RWPE2 (cell line): ENCODE measurements around the gene RAB3IL1.
A peak's percentile ranks its signal among the peaks of the same experiment; 100 is the strongest.

ENCODE experiments used
- ATAC-seq: fragments of 200-7000 bp; cut with Tn5 transposase; 3 replicates; pipeline ENCODE4 v1.9.1; 2021; ENCODE audit warnings: low read depth
- DNase-seq: peaks from one replicate; pipeline ENCODE4 v3.0.0-alpha.2; 2020; ENCODE audit warnings: low spot score
- H3K27ac ChIP-seq: fragments of 450-650 bp; 2 replicates; pipeline ENCODE4 v1.5.1; 2017; ENCODE audit warnings: mild to moderate bottlenecking; ENCODE audit not compliant: poor library complexity, severe bottlenecking
- H3K27me3 ChIP-seq: fragments of 250-450 bp; sonication (Bioruptor Pico); 2 replicates; pipeline ENCODE4 v1.5.1; 2021; ENCODE audit warnings: mild to moderate bottlenecking, moderate library complexity; ENCODE audit not compliant: insufficient read depth, poor library complexity, severe bottlenecking
- H3K36me3 ChIP-seq: fragments of 250-450 bp; sonication (Bioruptor Pico); 2 replicates; pipeline ENCODE4 v1.5.1; 2020; ENCODE audit warnings: low read depth, mild to moderate bottlenecking, moderate library complexity
- H3K4me1 ChIP-seq: fragments of 250-450 bp; sonication (Bioruptor Pico); 2 replicates; pipeline ENCODE4 v1.5.1; 2021; ENCODE audit warnings: mild to moderate bottlenecking, moderate library complexity; ENCODE audit not compliant: insufficient read depth, poor library complexity, severe bottlenecking
- H3K4me3 ChIP-seq: fragments of 250-450 bp; sonication (Bioruptor Pico); 2 replicates; pipeline ENCODE4 v1.5.1; 2021; ENCODE audit warnings: mild to moderate bottlenecking, moderate library complexity; ENCODE audit not compliant: severe bottlenecking
- H3K9me3 ChIP-seq: fragments of 250-450 bp; sonication (Bioruptor Pico); 2 replicates; pipeline ENCODE4 v1.5.1; 2021; ENCODE audit warnings: mild to moderate bottlenecking, moderate library complexity; ENCODE audit not compliant: severe bottlenecking
- CTCF ChIP-seq: fragments of 450-650 bp; IDR thresholded peaks from one replicate; pipeline ENCODE4 v1.5.1; 2017; ENCODE audit warnings: mild to moderate bottlenecking, moderate library complexity; ENCODE audit not compliant: poor library complexity, severe bottlenecking

Gene RAB3IL1

GRCh38 chr11:61963282-61964057 is 46.1 kb upstream of the RAB3IL1 start:
- DNase-seq (no peak), ATAC-seq (peak; percentile 6; the same call in 2 of the 3 replicates)
- no peak for TF ChIP-seq CTCF
- no peaks in the 10 kb centered on the region for H3K9me3 ChIP-seq
- H3K27me3 ChIP-seq = no peaks in the 10 kb centered on the region
- peak overlapping the region; percentile 97 for H3K27ac ChIP-seq
- peaks cover 37% of the 10 kb centered on the region for H3K36me3 ChIP-seq
- H3K4me3 ChIP-seq = no peak overlapping the region
- peaks cover 12% of the 10 kb centered on the region for H3K4me1 ChIP-seq

- Histone ChIP-seq H3K36me3 (peaks cover 37% of the 10 kb centered on the region), H3K4me1 (peaks cover 12% of the 10 kb centered on the region), H3K9me3 (no peaks in the 10 kb centered on the region), H3K4me3 (no peak overlapping the region), H3K27ac (peak overlapping the region; percentile 97), H3K27me3 (no peaks in the 10 kb centered on the region)
- no peak for DNase-seq
- no peak for TF ChIP-seq CTCF
- ATAC-seq = no peak; the same call in 2 of the 3 replicates
Measured at GRCh38 chr11:61963016-61963281, 45.6 kb upstream of the RAB3IL1 start.

GRCh38 chr11:61962213-61963015 is 45.0 kb upstream of the RAB3IL1 start:
- peak; percentile 1; the same call in 1 of the 3 replicates for ATAC-seq
- no peak for TF ChIP-seq CTCF
- DNase-seq = no peak
- Histone ChIP-seq H3K36me3 (peaks cover 37% of the 10 kb centered on the region), H3K4me1 (peaks cover 12% of the 10 kb centered on the region), H3K4me3 (no peak overlapping the region), H3K27me3 (no peaks in the 10 kb centered on the region), H3K9me3 (no peaks in the 10 kb centered on the region), H3K27ac (peak overlapping the region; percentile 97)

GRCh38 chr11:61961570-61962212 is 44.3 kb upstream of the RAB3IL1 start:
- ATAC-seq (no peak), DNase-seq (no peak)
- Histone ChIP-seq H3K9me3 (no peaks in the 10 kb centered on the region), H3K4me1 (peaks cover 12% of the 10 kb centered on the region), H3K36me3 (peaks cover 35% of the 10 kb centered on the region), H3K4me3 (no peak overlapping the region), H3K27me3 (no peaks in the 10 kb centered on the region), H3K27ac (no peak overlapping the region)
- no peak for TF ChIP-seq CTCF
